ENCODE results near the gene EXD2. TPM values are rescaled to one million over a fixed set of nuclear protein-coding genes. Genes with fewer than 3 reads are reported as not detected.

The EXD2 gene
- total RNA-seq, 4 donors from 2014 or later, result 4.6 to 52.1 (median 28.3) TPM

DNA sequence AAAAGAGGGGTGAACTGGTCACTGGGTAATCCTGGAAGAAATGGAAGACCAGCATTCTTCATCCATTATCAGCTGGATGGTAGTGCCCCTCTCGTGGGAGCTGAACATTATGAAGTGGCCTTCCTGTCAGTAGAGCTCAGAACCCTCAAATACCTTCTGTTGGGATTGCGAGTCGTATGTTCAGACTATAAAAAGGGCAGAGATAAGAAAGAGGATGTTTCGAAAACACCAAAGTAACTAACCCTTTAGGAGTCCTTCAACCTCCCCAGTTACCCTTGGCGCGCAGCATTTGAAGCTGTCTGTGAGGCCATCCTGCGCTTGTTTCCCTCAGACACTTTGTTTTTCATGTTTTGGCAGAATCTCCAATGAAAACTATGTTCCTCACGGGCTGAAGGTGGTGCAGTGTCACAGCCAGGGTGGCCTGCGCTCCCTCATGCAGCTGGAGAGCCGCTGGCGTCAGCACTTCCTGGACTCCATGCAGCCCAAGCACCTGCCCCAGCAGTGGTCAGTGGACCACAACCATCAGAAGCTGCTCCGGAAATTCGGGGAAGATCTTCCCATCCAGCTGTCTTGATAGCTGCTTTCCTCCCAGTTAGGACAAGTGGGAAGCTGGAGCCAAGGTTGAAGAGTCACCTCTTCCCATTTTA, 49.4 kb downstream of the EXD2 start:
- no peaks in the 10 kb centered on the region for H3K9me3 ChIP-seq
- intact Hi-C loops (cut with DNase I; ENCODE audit: low total_unique reads), result loop anchor here (5.0 kb wide), 1 partner anchor 217 kb away; no protein-coding TSS in a partner anchor
- H3K27me3 ChIP-seq, result no peaks in the 10 kb centered on the region
- TF ChIP-seq POLR2A (IDR thresholded peaks at IDR 0.05), result no peak
- TF ChIP-seq, protein P1, sequence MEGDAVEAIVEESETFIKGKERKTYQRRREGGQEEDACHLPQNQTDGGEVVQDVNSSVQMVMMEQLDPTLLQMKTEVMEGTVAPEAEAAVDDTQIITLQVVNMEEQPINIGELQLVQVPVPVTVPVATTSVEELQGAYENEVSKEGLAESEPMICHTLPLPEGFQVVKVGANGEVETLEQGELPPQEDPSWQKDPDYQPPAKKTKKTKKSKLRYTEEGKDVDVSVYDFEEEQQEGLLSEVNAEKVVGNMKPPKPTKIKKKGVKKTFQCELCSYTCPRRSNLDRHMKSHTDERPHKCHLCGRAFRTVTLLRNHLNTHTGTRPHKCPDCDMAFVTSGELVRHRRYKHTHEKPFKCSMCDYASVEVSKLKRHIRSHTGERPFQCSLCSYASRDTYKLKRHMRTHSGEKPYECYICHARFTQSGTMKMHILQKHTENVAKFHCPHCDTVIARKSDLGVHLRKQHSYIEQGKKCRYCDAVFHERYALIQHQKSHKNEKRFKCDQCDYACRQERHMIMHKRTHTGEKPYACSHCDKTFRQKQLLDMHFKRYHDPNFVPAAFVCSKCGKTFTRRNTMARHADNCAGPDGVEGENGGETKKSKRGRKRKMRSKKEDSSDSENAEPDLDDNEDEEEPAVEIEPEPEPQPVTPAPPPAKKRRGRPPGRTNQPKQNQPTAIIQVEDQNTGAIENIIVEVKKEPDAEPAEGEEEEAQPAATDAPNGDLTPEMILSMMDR (IDR thresholded peaks at IDR 0.05), result no peak
- no peak overlapping the region for H3K4me3 ChIP-seq
- H3K36me3 ChIP-seq, result no peaks in the 10 kb centered on the region
- H3K4me1 ChIP-seq, result no peaks in the 10 kb centered on the region
- no peak for DNase-seq
- no peak overlapping the region for H3K27ac ChIP-seq

DNA sequence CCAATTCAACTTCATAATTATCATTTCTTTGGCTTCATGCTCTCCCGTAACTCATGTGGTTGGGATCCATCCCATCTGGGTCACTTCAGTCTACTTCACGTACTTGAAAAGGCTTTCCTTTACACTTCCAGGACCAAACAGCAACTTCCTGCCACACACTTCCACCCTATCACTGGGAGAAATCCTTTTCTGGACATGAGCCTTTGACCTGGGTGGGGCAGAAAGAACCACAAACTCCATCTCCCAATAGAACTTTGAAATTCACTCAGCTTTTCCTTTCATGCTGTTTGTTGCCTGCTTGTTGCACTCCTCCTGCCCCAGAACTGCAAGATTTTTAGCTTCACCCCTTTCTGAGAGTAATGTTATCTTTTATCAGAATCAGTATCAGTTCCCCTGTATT, 50.3 kb downstream of the EXD2 start:
- Histone ChIP-seq H3K27ac (no peak overlapping the region), H3K36me3 (no peaks in the 10 kb centered on the region), H3K9me3 (no peaks in the 10 kb centered on the region)

DNA sequence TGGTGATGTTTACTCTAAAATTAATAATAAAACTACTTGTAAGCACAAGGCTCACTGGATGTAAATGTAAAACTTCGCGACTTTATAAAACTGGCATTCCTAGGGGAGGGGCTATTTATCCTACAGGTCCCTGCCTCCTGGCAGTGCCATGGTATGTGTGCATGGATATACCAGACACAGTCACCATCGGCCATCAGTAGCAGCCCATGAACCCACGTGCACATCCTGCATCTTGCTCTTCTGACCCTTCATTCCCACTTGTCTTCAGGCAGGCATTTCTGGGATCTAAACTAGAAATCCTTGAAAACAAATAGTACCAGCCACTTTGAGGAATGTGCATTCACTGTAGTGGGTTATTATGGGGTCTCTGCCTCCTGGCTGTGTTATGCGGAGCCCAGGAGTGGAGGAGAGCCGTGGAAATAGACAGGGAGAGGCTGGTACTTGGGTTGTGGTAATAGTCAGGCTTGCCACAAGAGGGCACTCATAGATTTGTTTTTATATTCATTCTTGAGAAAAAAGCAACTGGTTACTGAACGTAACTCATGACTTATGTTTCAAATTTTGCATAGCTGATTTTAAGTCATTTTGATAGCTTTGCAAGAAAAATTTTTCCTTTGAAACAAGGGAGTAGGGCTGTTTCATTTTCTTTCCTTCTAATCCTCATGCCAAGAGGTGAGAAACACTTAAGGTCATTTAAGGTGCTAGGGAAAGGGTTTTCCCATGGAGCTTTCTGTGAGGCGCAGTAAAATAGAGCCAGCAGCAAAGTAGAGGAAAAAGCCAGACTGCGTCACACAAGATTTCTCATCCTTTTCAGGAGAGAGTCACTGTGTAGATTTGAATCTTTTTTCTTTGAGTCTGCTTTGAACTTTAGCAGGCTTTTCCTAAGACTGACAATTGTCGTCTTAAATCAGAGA, 51.3 kb downstream of the EXD2 start:
- H3K4me3 ChIP-seq, result no peak overlapping the region

More for the DNA sequence above, 50.3 kb downstream of the EXD2 start:
- no peaks in the 10 kb centered on the region for H3K27me3 ChIP-seq
- H3K4me3 ChIP-seq, result no peak overlapping the region
- intact Hi-C loops (cut with DNase I; ENCODE audit: low total_unique reads), result loop anchor here (5.0 kb wide), 1 partner anchor 216 kb away; no protein-coding TSS in a partner anchor
- no peak for TF ChIP-seq POLR2A (IDR thresholded peaks at IDR 0.05)
- TF ChIP-seq, protein P1 (IDR thresholded peaks at IDR 0.05), result no peak
- DNase-seq, result no peak
- H3K4me1 ChIP-seq, result no peaks in the 10 kb centered on the region

DNA sequence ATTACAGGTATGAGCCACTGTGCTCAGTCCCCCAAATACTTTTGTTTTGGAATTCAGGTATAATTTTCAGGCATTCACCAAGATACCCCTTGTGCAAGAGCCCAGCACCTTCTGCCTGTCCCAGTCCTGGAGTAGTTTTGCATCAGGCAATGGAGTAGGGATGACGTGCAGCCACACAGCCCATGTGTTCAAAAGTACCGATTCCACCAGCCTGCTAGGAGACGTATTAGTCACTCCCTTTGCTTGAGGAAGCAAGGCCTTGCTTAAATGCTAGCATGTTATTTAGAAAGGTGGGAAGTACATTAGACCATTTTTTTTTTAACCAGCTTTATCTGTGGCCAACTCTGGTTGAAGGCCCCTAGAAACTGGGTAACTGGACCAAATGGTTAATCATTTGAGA, 53.6 kb downstream of the EXD2 start:
- H3K27me3 ChIP-seq, result no peaks in the 10 kb centered on the region
- no peaks in the 10 kb centered on the region for H3K4me1 ChIP-seq
- no peak overlapping the region for H3K27ac ChIP-seq
- H3K4me3 ChIP-seq, result no peak overlapping the region
- no peak for DNase-seq
- TF ChIP-seq POLR2A (IDR thresholded peaks at IDR 0.05), result no peak
- TF ChIP-seq, protein P1 (IDR thresholded peaks at IDR 0.05), result no peak
- no peaks in the 10 kb centered on the region for H3K36me3 ChIP-seq
- H3K9me3 ChIP-seq, result no peaks in the 10 kb centered on the region
- intact Hi-C loops (cut with DNase I; ENCODE audit: low total_unique reads), result loop anchor here (5.0 kb wide), 1 partner anchor 212 kb away; no protein-coding TSS in a partner anchor

More for the DNA sequence above, 51.3 kb downstream of the EXD2 start:
- H3K27ac ChIP-seq, result peak overlapping the region; percentile 57 to 73
- intact Hi-C loops (cut with DNase I; ENCODE audit: low total_unique reads), result loop anchor here (5.0 kb wide), 1 partner anchor 215 kb away; no protein-coding TSS in a partner anchor
- DNase-seq, result peak; percentile 67 to 83
- no peaks in the 10 kb centered on the region for H3K27me3 ChIP-seq
- no peak for TF ChIP-seq POLR2A (IDR thresholded peaks at IDR 0.05)
- TF ChIP-seq, protein P1 (IDR thresholded peaks at IDR 0.05), result peak; percentile 74 to 81 (median 77)
- H3K9me3 ChIP-seq, result no peaks in the 10 kb centered on the region
- no peaks in the 10 kb centered on the region for H3K4me1 ChIP-seq
- no peaks in the 10 kb centered on the region for H3K36me3 ChIP-seq

Measured in uterus (tissue), 4 donors.